ENCODE data around the gene TSPAN1. TPM values are rescaled to one million over a fixed set of nuclear protein-coding genes. Genes with fewer than 3 reads are reported as not detected.
A peak's percentile ranks its signal among the peaks of the same experiment; 100 is the strongest.

Gene TSPAN1
- total and polyA plus RNA-seq, 12 donors, result 0.80 to 5.3 (median 1.7) TPM

- Histone ChIP-seq H3K9me3 (no peaks in the 10 kb centered on the region), H3K27me3 (no peaks in the 10 kb centered on the region), H3K36me3 (no peaks in the 10 kb centered on the region), H3K4me1 (peaks cover 7 to 70% (median 42%) of the 10 kb centered on the region in 9 donors), H3K4me3 (peak overlapping the region in 2 of 10 donors; percentile 10 to 33), H3K27ac (peak overlapping the region in 8 of 10 donors; percentile 23 to 69 (median 56))
- DNase-seq (peak; percentile 59 to 88), ATAC-seq (peak; percentile 72 to 92 (median 87))
- peak; percentile 85 to 95 (median 89) for TF ChIP-seq CTCF (IDR thresholded peaks at IDR 0.05)
- intact Hi-C loops (cut with DNase I), result loop anchor here (1.0 to 10.0 kb wide), 8 partner anchors 43 to 295 kb away; no protein-coding TSS in a partner anchor
- 13 to 15% methylated on average over 10 of the region's 10 CpGs for WGBS, 2 donors
Observed at GRCh38 chr1:46179138-46180081, 4.5 kb downstream of the TSPAN1 start.

GRCh38 chr1:46180082-46180616 lies 5.3 kb downstream of the TSPAN1 start:
- intact Hi-C loops (cut with DNase I), result loop anchor here in 5 of 10 donors (2.0 to 10.0 kb wide), 4 partner anchors 42 to 295 kb away; no protein-coding TSS in a partner anchor
- H3K27me3 ChIP-seq, result no peaks in the 10 kb centered on the region

GRCh38 chr1:46181343-46182260 lies 6.7 kb downstream of the TSPAN1 start:
- Histone ChIP-seq H3K27me3 (no peaks in the 10 kb centered on the region), H3K27ac (peak overlapping the region in 4 of 10 donors; percentile 34 to 50 (median 38)), H3K4me1 (peaks cover 5 to 55% (median 27%) of the 10 kb centered on the region in 9 donors), H3K36me3 (no peaks in the 10 kb centered on the region), H3K4me3 (no peak overlapping the region), H3K9me3 (no peaks in the 10 kb centered on the region)
- intact Hi-C loops (cut with DNase I), result loop anchor here in 5 of 10 donors (2.0 to 10.0 kb wide), 4 partner anchors 41 to 297 kb away; no protein-coding TSS in a partner anchor
- DNase-seq (no peak), ATAC-seq (no peak)
- WGBS, 2 donors, result 60 to 69% methylated on average over 10 of the region's 10 CpGs
- no peak for TF ChIP-seq CTCF (IDR thresholded peaks at IDR 0.05)

More at GRCh38 chr1:46180082-46180616, 5.3 kb downstream of the TSPAN1 start:
- Histone ChIP-seq H3K4me1 (peaks cover 5 to 62% (median 35%) of the 10 kb centered on the region in 9 donors), H3K9me3 (no peaks in the 10 kb centered on the region), H3K4me3 (no peak overlapping the region), H3K36me3 (no peaks in the 10 kb centered on the region), H3K27ac (no peak overlapping the region)
- peak in 3 of 9 donors; percentile 6 to 36 (median 15) for TF ChIP-seq CTCF (IDR thresholded peaks at IDR 0.05)
- WGBS, 2 donors, result 65% methylated on average over 12 of the region's 12 CpGs
- ATAC-seq, result peak in 2 of 8 donors; percentile 16 to 18
- no peak for DNase-seq
